CD4-positive, alpha-beta T cell treated with Interferon gamma for 1 hour (primary cell): ENCODE results near the gene FAM209B.
"Not testable (repeated sequence)": the region's sequence is repeated elsewhere in the genome, so short reads cannot be mapped to it uniquely, and the experiment has no call there.

Experiments
- DNase-seq: peaks from one replicate; pipeline ENCODE4 v3.0.0-alpha.2; 2020

The FAM209B gene

GRCh38 chr20:56542489-56543030 is 9.5 kb downstream of the FAM209B start:
- DNase-seq = no peak

GRCh38 chr20:56551571-56551970 is 18.5 kb downstream of the FAM209B start:
- no peak for DNase-seq

- DNase-seq = no peak
These were observed 20.0 kb downstream of the FAM209B start for GRCh38 chr20:56552911-56553629.

- DNase-seq = no peak
These were observed 21.8 kb downstream of the FAM209B start for GRCh38 chr20:56554869-56555268.

- no peak for DNase-seq
These were observed 25.9 kb downstream of the FAM209B start for GRCh38 chr20:56558968-56559367.

GRCh38 chr20:56564526-56564925 is 31.5 kb downstream of the FAM209B start:
- not testable (repeated sequence) for DNase-seq

GRCh38 chr20:56565511-56565910 is 32.5 kb downstream of the FAM209B start:
- DNase-seq = no peak

GRCh38 chr20:56566621-56567020 is 33.6 kb downstream of the FAM209B start:
- DNase-seq = no peak

- no peak for DNase-seq
These were observed 37.8 kb downstream of the FAM209B start for GRCh38 chr20:56570832-56571231.

- no peak for DNase-seq
These were observed 39.1 kb downstream of the FAM209B start for GRCh38 chr20:56572172-56572571.

GRCh38 chr20:56573986-56574385 is 40.9 kb downstream of the FAM209B start:
- no peak for DNase-seq

- no peak for DNase-seq
These were observed 41.6 kb downstream of the FAM209B start for GRCh38 chr20:56574531-56575142.

- DNase-seq = no peak
These were observed 42.1 kb downstream of the FAM209B start for GRCh38 chr20:56575157-56575556.

GRCh38 chr20:56575961-56576360 is 42.9 kb downstream of the FAM209B start:
- no peak for DNase-seq

GRCh38 chr20:56579301-56579710 is 46.3 kb downstream of the FAM209B start:
- DNase-seq = no peak

GRCh38 chr20:56580226-56580625 is 47.2 kb downstream of the FAM209B start:
- no peak for DNase-seq

GRCh38 chr20:56581701-56582100 is 48.7 kb downstream of the FAM209B start:
- no peak for DNase-seq

GRCh38 chr20:56582542-56582941 is 49.5 kb downstream of the FAM209B start:
- DNase-seq = no peak

GRCh38 chr20:56584916-56585315 is 51.9 kb downstream of the FAM209B start:
- no peak for DNase-seq
